Measurements from ENCODE around the gene GPRIN2.
"Not testable (repeated sequence)": the region's sequence is repeated elsewhere in the genome, so short reads cannot be mapped to it uniquely, and the experiment has no call there.

DNA sequence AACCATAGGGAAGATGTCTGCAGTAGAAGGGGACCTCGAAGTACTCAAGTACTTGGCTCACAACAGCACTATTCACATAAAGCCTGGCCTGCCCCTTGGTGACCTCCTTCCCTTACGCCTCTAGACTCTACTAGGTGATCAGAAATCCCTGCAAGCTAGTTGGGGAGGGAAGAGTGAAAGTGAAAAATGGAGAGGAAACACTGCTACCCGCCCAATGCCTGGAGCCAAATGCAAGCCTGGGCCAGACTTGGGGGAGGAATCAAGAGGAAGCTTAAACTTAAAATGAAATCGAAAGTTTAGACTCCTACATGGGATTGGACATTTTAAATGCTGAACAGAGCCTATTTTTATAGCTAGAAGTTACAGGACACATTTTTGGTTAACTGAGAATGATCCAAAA, 40.1 kb upstream of the GPRIN2 start:
- TF ChIP-seq POLR2A (IDR thresholded peaks at IDR 0.05; ENCODE audit: low read depth, low read length); POLR2AphosphoS5 (IDR thresholded peaks at IDR 0.05; ENCODE audit: low read depth, low read length); TAF1 (IDR thresholded peaks at IDR 0.05; ENCODE audit: borderline replicate concordance, low read depth, low read length): not testable (repeated sequence)
